SK-N-SH treated with all-trans-retinoic acid at 6 μM for 48 hours (cell line): ENCODE results near the gene PARD3B.

ENCODE experiments used
- ATAC-seq: fragments of 200-7000 bp; cut with Tn5 transposase; 3 replicates; pipeline ENCODE4 v1.9.1; 2020; ENCODE audit warnings: mild to moderate bottlenecking, moderate library complexity
- ARNTL ChIP-seq: fragments of 450-650 bp; formaldehyde crosslinking; IDR thresholded peaks from 2 replicates; pipeline ENCODE4 v1.5.0; 2020; ENCODE audit warnings: low read depth, mild to moderate bottlenecking, moderate library complexity, borderline replicate concordance
- CSDC2 ChIP-seq: fragments of 250-450 bp; sonication (Bioruptor Pico); IDR thresholded peaks from 2 replicates; pipeline ENCODE4 v1.5.0; 2020; ENCODE audit warnings: mild to moderate bottlenecking, moderate library complexity
- ESRRG ChIP-seq: fragments of 250-450 bp; sonication (Bioruptor Pico); IDR thresholded peaks from 2 replicates; pipeline ENCODE4 v1.6.1; 2021; ENCODE audit warnings: mild to moderate bottlenecking
- GLIS3 ChIP-seq: fragments of 250-450 bp; sonication (Bioruptor Pico); IDR thresholded peaks from 2 replicates; pipeline ENCODE4 v1.5.0; 2020; ENCODE audit warnings: mild to moderate bottlenecking, moderate library complexity
- ISL1 ChIP-seq: fragments of 250-450 bp; sonication (Bioruptor Pico); IDR thresholded peaks from 2 replicates; pipeline ENCODE4 v2.1.2; 2022; ENCODE audit warnings: mild to moderate bottlenecking, moderate library complexity
- OSR1 ChIP-seq: fragments of 250-450 bp; sonication (Bioruptor Pico); IDR thresholded peaks from 2 replicates; pipeline ENCODE4 v1.8.0; 2022; ENCODE audit warnings: moderate library complexity, mild to moderate bottlenecking, inconsistent platforms
- PPARA ChIP-seq: fragments of 250-450 bp; sonication (Bioruptor Pico); IDR thresholded peaks from 2 replicates; pipeline ENCODE4 v1.5.0; 2020; ENCODE audit warnings: mild to moderate bottlenecking, borderline replicate concordance
- RARB ChIP-seq: fragments of 250-450 bp; sonication (Bioruptor Pico); IDR thresholded peaks from 2 replicates; pipeline ENCODE4 v1.8.0; 2021; ENCODE audit warnings: mild to moderate bottlenecking, moderate library complexity
- SNAI2 ChIP-seq: fragments of 250-450 bp; sonication (Bioruptor Pico); IDR thresholded peaks from 2 replicates; pipeline ENCODE4 v1.5.0; 2020; ENCODE audit warnings: mild to moderate bottlenecking, moderate library complexity
- TCF4 ChIP-seq: fragments of 250-450 bp; sonication (Bioruptor Pico); IDR thresholded peaks from 2 replicates; pipeline ENCODE4 v1.8.0; 2021; ENCODE audit warnings: mild to moderate bottlenecking, moderate library complexity, borderline replicate concordance
- ZC3H10 ChIP-seq: fragments of 250-450 bp; sonication (Bioruptor Pico); IDR thresholded peaks from 2 replicates; pipeline ENCODE4 v1.5.1; 2021; ENCODE audit warnings: mild to moderate bottlenecking, moderate library complexity
- ZFP3 ChIP-seq: fragments of 250-450 bp; sonication (Bioruptor Pico); IDR thresholded peaks from 2 replicates; pipeline ENCODE4 v1.5.0; 2020; ENCODE audit warnings: mild to moderate bottlenecking, moderate library complexity
- ZFP30 ChIP-seq: fragments of 450-650 bp; formaldehyde crosslinking; IDR thresholded peaks from 2 replicates; pipeline ENCODE4 v1.5.0; 2022; ENCODE audit warnings: mild to moderate bottlenecking, moderate library complexity
- ZNF565 ChIP-seq: fragments of 450-650 bp; formaldehyde crosslinking; conservative IDR thresholded peaks from 2 replicates; pipeline ENCODE4 v1.5.0; 2020; ENCODE audit warnings: low read depth, mild to moderate bottlenecking, moderate library complexity
- ZNF70 ChIP-seq: fragments of 450-650 bp; formaldehyde crosslinking; IDR thresholded peaks from 2 replicates; pipeline ENCODE4 v1.5.0; 2020; ENCODE audit warnings: mild to moderate bottlenecking, moderate library complexity
- TF ChIP-seq, protein P1 (sequence below): fragments of 250-450 bp; sonication (Bioruptor Pico); IDR thresholded peaks from 2 replicates; pipeline ENCODE4 v1.8.0; 2021; ENCODE audit warnings: low read depth, mild to moderate bottlenecking, moderate library complexity, borderline replicate concordance
- TF ChIP-seq, protein P2 (sequence below): fragments of 250-450 bp; sonication (Bioruptor Pico); IDR thresholded peaks from 2 replicates; pipeline ENCODE4 v1.5.0; 2020; ENCODE audit warnings: mild to moderate bottlenecking, moderate library complexity
- TF ChIP-seq, protein P3 (sequence below): fragments of 250-450 bp; sonication (Bioruptor Pico); IDR thresholded peaks from 2 replicates; pipeline ENCODE4 v1.8.0; 2020; ENCODE audit warnings: mild to moderate bottlenecking, moderate library complexity, borderline replicate concordance
- TF ChIP-seq, protein P4 (sequence below): fragments of 250-450 bp; sonication (Bioruptor Pico); IDR thresholded peaks from 2 replicates; pipeline ENCODE4 v1.5.1; 2021; ENCODE audit warnings: mild to moderate bottlenecking, moderate library complexity

Gene PARD3B

DNA sequence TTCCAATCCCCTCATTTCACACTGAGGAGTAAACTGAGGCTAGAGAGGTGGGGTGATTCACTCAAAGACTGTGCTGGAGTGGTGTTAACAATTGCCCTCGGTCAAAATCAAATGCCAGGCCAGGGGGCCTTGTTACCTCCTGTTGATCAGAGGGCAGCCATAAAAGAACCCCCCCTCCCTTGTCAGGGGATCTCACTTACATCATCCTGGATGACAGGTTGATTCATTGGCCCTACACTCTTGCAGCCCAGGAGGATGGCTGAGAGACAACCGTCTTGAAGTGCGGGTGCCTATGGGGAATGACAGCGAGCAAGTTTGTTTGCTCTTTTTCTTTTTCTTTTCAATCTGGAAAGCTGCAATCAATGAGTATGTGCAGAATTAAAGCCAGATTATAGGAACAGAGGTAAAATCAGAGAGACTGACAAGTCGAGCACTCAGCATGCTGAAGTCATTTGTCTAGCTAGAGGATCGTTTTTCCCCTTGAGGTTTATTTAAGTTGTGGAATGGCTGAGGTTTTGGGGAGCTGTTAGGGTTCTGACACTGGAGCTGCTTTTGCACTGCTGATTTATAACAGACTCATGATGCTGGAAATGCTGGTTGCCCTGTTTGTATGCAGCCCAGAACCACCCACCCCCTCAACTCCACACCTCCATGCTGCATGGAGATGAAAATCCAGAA lies 1110.6 kb downstream of the PARD3B start:
- TF ChIP-seq RARB (CRISPR knock-in tag) (no peak), PPARA (CRISPR knock-in tag) (no peak), GLIS3 (CRISPR knock-in tag) (no peak), ESRRG (CRISPR knock-in tag) (no peak)
- TF ChIP-seq, protein P1, sequence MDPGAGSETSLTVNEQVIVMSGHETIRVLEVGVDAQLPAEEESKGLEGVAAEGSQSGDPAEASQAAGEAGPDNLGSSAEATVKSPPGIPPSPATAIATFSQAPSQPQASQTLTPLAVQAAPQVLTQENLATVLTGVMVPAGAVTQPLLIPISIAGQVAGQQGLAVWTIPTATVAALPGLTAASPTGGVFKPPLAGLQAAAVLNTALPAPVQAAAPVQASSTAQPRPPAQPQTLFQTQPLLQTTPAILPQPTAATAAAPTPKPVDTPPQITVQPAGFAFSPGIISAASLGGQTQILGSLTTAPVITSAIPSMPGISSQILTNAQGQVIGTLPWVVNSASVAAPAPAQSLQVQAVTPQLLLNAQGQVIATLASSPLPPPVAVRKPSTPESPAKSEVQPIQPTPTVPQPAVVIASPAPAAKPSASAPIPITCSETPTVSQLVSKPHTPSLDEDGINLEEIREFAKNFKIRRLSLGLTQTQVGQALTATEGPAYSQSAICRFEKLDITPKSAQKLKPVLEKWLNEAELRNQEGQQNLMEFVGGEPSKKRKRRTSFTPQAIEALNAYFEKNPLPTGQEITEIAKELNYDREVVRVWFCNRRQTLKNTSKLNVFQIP (CRISPR knock-in tag): no peak

DNA sequence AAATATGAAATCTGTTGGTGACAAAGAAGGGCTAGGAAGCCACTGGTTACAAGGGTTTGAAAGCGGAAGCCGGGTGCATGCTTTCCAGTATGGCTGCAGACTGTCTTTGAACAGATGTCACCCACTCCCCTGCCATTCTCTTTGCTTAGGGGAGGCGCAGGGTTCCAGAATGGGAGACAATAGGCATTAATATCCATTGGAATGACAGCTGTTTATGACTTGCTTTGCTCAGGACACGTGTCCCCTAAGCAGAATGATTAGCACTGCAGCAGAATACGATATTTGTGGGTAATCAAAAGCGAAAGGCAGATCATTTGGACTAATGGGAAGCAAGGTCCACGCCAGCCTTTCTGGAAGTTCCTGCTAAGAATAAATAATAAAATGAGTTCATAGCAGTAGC lies 1111.2 kb downstream of the PARD3B start:
- no peak for ATAC-seq
- TF ChIP-seq RARB (CRISPR knock-in tag): no peak
- no peak for TF ChIP-seq ZC3H10
- TF ChIP-seq SNAI2 (CRISPR knock-in tag): no peak
- no peak for TF ChIP-seq TCF4 (CRISPR knock-in tag)
- no peak for TF ChIP-seq PPARA (CRISPR knock-in tag)
- TF ChIP-seq ISL1 (CRISPR knock-in tag): no peak
- TF ChIP-seq, protein P2, sequence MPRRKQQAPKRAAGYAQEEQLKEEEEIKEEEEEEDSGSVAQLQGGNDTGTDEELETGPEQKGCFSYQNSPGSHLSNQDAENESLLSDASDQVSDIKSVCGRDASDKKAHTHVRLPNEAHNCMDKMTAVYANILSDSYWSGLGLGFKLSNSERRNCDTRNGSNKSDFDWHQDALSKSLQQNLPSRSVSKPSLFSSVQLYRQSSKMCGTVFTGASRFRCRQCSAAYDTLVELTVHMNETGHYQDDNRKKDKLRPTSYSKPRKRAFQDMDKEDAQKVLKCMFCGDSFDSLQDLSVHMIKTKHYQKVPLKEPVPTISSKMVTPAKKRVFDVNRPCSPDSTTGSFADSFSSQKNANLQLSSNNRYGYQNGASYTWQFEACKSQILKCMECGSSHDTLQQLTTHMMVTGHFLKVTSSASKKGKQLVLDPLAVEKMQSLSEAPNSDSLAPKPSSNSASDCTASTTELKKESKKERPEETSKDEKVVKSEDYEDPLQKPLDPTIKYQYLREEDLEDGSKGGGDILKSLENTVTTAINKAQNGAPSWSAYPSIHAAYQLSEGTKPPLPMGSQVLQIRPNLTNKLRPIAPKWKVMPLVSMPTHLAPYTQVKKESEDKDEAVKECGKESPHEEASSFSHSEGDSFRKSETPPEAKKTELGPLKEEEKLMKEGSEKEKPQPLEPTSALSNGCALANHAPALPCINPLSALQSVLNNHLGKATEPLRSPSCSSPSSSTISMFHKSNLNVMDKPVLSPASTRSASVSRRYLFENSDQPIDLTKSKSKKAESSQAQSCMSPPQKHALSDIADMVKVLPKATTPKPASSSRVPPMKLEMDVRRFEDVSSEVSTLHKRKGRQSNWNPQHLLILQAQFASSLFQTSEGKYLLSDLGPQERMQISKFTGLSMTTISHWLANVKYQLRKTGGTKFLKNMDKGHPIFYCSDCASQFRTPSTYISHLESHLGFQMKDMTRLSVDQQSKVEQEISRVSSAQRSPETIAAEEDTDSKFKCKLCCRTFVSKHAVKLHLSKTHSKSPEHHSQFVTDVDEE: no peak
- TF ChIP-seq ESRRG (CRISPR knock-in tag): no peak
- TF ChIP-seq, protein P3, sequence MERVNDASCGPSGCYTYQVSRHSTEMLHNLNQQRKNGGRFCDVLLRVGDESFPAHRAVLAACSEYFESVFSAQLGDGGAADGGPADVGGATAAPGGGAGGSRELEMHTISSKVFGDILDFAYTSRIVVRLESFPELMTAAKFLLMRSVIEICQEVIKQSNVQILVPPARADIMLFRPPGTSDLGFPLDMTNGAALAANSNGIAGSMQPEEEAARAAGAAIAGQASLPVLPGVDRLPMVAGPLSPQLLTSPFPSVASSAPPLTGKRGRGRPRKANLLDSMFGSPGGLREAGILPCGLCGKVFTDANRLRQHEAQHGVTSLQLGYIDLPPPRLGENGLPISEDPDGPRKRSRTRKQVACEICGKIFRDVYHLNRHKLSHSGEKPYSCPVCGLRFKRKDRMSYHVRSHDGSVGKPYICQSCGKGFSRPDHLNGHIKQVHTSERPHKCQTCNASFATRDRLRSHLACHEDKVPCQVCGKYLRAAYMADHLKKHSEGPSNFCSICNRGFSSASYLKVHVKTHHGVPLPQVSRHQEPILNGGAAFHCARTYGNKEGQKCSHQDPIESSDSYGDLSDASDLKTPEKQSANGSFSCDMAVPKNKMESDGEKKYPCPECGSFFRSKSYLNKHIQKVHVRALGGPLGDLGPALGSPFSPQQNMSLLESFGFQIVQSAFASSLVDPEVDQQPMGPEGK (CRISPR knock-in tag): no peak
- no peak for TF ChIP-seq CSDC2 (CRISPR knock-in tag)
- no peak for TF ChIP-seq ARNTL (CRISPR knock-in tag)
- TF ChIP-seq ZNF565 (CRISPR knock-in tag): no peak
- TF ChIP-seq, all 23 proteins: peak for 0

More for the DNA sequence above, 1110.6 kb downstream of the PARD3B start:
- no peak for ATAC-seq

DNA sequence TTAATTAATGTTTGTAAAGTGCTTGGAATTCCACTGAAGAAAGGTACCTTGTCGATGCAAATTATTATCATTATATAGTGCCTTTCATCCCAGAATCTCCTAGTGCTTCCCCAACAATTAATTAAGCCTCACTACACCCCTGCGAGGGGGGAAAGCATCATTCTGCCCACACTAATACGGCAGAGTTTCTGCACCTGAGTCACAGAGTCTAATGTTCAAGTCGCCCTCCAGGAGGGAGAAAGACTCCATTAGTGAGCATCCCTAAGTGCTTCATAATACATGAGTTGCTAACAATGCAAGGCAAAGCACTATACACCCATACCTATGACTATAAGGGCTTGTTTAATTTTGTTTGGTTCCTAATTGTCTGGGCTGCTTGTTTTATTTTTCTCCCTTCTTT lies 1111.7 kb downstream of the PARD3B start:
- no peak for TF ChIP-seq ZFP3
- no peak for TF ChIP-seq ESRRG (CRISPR knock-in tag)
- TF ChIP-seq GLIS3 (CRISPR knock-in tag): no peak
- no peak for TF ChIP-seq ARNTL (CRISPR knock-in tag)
- no peak for TF ChIP-seq ZNF70 (CRISPR knock-in tag)
- TF ChIP-seq, protein P1 (CRISPR knock-in tag): no peak
- TF ChIP-seq, all 23 proteins: peak for 0
- no peak for ATAC-seq

DNA sequence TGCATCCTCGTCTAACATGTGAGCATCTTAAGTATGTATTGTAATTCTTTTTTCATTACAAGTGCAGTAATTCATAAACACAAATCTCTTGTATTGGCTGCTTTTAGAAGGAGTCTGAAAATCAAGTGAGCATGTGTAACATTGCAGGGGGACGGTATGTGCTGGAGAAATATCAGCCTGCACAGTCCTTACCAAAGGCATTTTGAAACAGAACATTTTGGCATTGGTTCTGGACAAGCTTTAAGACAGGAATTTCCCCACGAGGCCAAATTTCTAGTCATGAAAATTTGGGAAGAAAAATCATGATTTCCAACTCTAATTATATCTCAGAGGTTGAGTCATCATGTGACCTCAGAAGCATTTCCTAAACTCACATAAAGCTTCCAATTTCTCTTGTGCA lies 1112.3 kb downstream of the PARD3B start:
- no peak for ATAC-seq
- TF ChIP-seq ESRRG (CRISPR knock-in tag): no peak
- TF ChIP-seq, protein P4, sequence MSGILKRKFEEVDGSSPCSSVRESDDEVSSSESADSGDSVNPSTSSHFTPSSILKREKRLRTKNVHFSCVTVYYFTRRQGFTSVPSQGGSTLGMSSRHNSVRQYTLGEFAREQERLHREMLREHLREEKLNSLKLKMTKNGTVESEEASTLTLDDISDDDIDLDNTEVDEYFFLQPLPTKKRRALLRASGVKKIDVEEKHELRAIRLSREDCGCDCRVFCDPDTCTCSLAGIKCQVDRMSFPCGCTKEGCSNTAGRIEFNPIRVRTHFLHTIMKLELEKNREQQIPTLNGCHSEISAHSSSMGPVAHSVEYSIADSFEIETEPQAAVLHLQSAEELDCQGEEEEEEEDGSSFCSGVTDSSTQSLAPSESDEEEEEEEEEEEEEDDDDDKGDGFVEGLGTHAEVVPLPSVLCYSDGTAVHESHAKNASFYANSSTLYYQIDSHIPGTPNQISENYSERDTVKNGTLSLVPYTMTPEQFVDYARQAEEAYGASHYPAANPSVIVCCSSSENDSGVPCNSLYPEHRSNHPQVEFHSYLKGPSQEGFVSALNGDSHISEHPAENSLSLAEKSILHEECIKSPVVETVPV (CRISPR knock-in tag): no peak
- no peak for TF ChIP-seq ZFP30 (CRISPR knock-in tag)
- TF ChIP-seq, protein P2: no peak
- no peak for TF ChIP-seq ZFP3
- TF ChIP-seq RARB (CRISPR knock-in tag): no peak
- TF ChIP-seq OSR1 (CRISPR knock-in tag): no peak
- TF ChIP-seq, protein P3 (CRISPR knock-in tag): no peak
- no peak for TF ChIP-seq SNAI2 (CRISPR knock-in tag)
- TF ChIP-seq PPARA (CRISPR knock-in tag): no peak
- no peak for TF ChIP-seq ZC3H10
- no peak for TF ChIP-seq ZNF565 (CRISPR knock-in tag)
